ENCODE data around the gene HYLS1.

The HYLS1 gene

GRCh38 chr11:125940145-125940544 lies 52.7 kb downstream of the HYLS1 start:
- Histone ChIP-seq H2AFZ (ENCODE audit: low read depth, low read length) (no peak overlapping the region), H3K27ac (ENCODE audit: low read length) (no peak overlapping the region), H3K36me3 (ENCODE audit: insufficient read depth, low read length) (no peaks in the 10 kb centered on the region), H3K4me3 (ENCODE audit: low read depth in 1 of 2, low read length in 2 of 2) (no peak overlapping the region), H3K9ac (ENCODE audit: low read depth, low read length) (no peak overlapping the region), H3K79me2 (ENCODE audit: insufficient read depth, low read length) (no peaks in the 10 kb centered on the region), H3K27me3 (ENCODE audit: insufficient read depth, low read length, poor library complexity) (no peaks in the 10 kb centered on the region), H4K20me1 (ENCODE audit: insufficient read depth, low read length) (no peaks in the 10 kb centered on the region), H3K9me3 (ENCODE audit: insufficient read depth, low read length, severe bottlenecking) (no peaks in the 10 kb centered on the region), H3K4me1 (ENCODE audit: insufficient read depth, low read length) (peaks cover 8% of the 10 kb centered on the region), H3K4me2 (ENCODE audit: insufficient read depth, low read length) (no peak overlapping the region)
- no peak for ATAC-seq (ENCODE audit: insufficient read depth, low read depth)
- TF ChIP-seq EZH2 (IDR thresholded peaks at IDR 0.05; ENCODE audit: borderline replicate concordance, low read depth, low read length, severe bottlenecking) = no peak
- no peak for TF ChIP-seq CTCF (IDR thresholded peaks at IDR 0.05; ENCODE audit: borderline replicate concordance, extremely low read depth, low read length, poor library complexity, severe bottlenecking)
- DNase-seq = no peak

GRCh38 chr11:125941267-125941618 lies 53.8 kb downstream of the HYLS1 start:
- Histone ChIP-seq H4K20me1 (ENCODE audit: insufficient read depth, low read length) (no peaks in the 10 kb centered on the region), H3K4me1 (ENCODE audit: insufficient read depth, low read length) (peaks cover 8% of the 10 kb centered on the region), H3K4me2 (ENCODE audit: insufficient read depth, low read length) (no peak overlapping the region), H3K36me3 (ENCODE audit: insufficient read depth, low read length) (no peaks in the 10 kb centered on the region), H3K4me3 (ENCODE audit: low read depth in 1 of 2, low read length in 2 of 2) (no peak overlapping the region), H3K9me3 (ENCODE audit: insufficient read depth, low read length, severe bottlenecking) (no peaks in the 10 kb centered on the region), H3K9ac (ENCODE audit: low read depth, low read length) (no peak overlapping the region), H3K79me2 (ENCODE audit: insufficient read depth, low read length) (no peaks in the 10 kb centered on the region), H3K27ac (ENCODE audit: low read length) (no peak overlapping the region), H2AFZ (ENCODE audit: low read depth, low read length) (no peak overlapping the region), H3K27me3 (ENCODE audit: insufficient read depth, low read length, poor library complexity) (no peaks in the 10 kb centered on the region)
- TF ChIP-seq EZH2 (IDR thresholded peaks at IDR 0.05; ENCODE audit: borderline replicate concordance, low read depth, low read length, severe bottlenecking) (no peak), CTCF (IDR thresholded peaks at IDR 0.05; ENCODE audit: borderline replicate concordance, extremely low read depth, low read length, poor library complexity, severe bottlenecking) (no peak)
- no peak for ATAC-seq (ENCODE audit: insufficient read depth, low read depth)
- no peak for DNase-seq

GRCh38 chr11:125941619-125942611 lies 54.4 kb downstream of the HYLS1 start:
- no peak overlapping the region for H3K4me3 ChIP-seq (ENCODE audit: low read depth in 1 of 2, low read length in 2 of 2)
- H3K4me2 ChIP-seq (ENCODE audit: insufficient read depth, low read length) = no peak overlapping the region
- H3K9me3 ChIP-seq (ENCODE audit: insufficient read depth, low read length, severe bottlenecking) = no peaks in the 10 kb centered on the region
- TF ChIP-seq EZH2 (IDR thresholded peaks at IDR 0.05; ENCODE audit: borderline replicate concordance, low read depth, low read length, severe bottlenecking) = no peak
- TF ChIP-seq CTCF (IDR thresholded peaks at IDR 0.05; ENCODE audit: borderline replicate concordance, extremely low read depth, low read length, poor library complexity, severe bottlenecking) = peak; percentile 84
- no peaks in the 10 kb centered on the region for H3K36me3 ChIP-seq (ENCODE audit: insufficient read depth, low read length)
- H4K20me1 ChIP-seq (ENCODE audit: insufficient read depth, low read length) = no peaks in the 10 kb centered on the region
- no peak overlapping the region for H3K27ac ChIP-seq (ENCODE audit: low read length)
- ATAC-seq (ENCODE audit: insufficient read depth, low read depth) (peak; percentile 92), DNase-seq (peak; percentile 63)
- no peaks in the 10 kb centered on the region for H3K79me2 ChIP-seq (ENCODE audit: insufficient read depth, low read length)
- peaks cover 8% of the 10 kb centered on the region for H3K4me1 ChIP-seq (ENCODE audit: insufficient read depth, low read length)
- no peaks in the 10 kb centered on the region for H3K27me3 ChIP-seq (ENCODE audit: insufficient read depth, low read length, poor library complexity)
- no peak overlapping the region for H2AFZ ChIP-seq (ENCODE audit: low read depth, low read length)
- H3K9ac ChIP-seq (ENCODE audit: low read depth, low read length) = no peak overlapping the region
